HG03095 (cell line): ENCODE results near the gene PRKCSH.

ENCODE experiments used
- ATAC-seq: cut with Tn5 transposase; IDR thresholded peaks from one replicate; pipeline ENCODE4 v1.9.1; 2021; ENCODE audit warnings: moderate library complexity; ENCODE audit not compliant: unreplicated experiment

PRKCSH gene

DNA sequence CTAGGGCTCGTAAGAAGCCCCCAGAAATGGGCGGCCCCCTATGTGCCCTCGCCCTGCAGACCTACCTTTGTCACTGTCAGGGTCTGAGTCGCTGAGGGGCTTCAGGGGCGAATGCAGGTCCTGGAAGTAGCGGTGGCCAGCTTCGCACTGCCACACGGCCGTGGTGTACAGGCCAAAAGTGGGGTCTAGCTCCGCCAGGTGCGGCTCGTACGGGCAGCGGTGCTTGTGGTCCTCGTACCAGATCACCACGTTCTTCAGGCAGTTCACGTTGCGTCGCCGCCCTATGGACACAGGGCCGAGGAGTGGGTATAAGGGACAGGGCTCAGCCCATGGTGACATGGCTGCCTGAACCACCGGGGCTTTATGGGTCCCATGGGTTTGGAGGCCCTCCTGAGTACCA is 60.5 kb downstream of the PRKCSH start:
- ATAC-seq, result no peak

DNA sequence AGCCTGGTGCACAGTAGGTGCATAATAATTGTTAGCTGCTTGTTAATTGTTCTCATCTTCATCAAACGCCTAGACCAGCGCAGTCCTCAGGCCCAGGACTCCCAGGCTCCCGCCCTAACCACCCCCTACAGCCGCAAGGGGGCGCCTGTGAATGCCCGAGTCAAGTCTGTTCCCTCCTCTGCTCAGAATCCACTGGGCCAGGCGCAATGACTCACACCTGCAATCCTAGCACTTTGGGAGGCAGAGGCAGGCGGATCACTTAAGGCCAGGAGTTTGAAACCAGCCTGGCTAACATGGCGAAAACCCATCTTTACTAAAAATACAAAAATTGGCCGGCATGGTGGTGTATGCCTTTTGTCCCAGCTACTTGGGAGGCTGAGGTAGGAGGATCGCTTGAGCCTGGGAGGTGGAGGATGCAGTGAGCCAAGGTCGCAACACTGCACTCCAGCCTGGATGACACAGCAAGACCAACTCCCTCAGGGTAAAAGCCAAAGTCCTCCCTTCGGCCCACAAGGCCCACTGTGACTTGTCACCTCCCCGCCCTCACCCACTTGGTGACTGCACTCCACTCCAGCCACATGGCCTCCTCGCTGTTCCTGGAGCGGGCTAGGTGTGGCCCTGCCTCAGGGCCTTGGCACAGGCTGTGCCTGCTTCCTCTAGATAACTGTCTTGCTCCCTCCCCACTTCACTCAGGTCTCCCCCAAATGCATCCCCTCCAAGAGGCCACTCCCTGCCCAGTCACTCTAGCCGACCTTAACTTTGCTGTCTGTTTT is 61.1 kb downstream of the PRKCSH start:
- no peak for ATAC-seq

DNA sequence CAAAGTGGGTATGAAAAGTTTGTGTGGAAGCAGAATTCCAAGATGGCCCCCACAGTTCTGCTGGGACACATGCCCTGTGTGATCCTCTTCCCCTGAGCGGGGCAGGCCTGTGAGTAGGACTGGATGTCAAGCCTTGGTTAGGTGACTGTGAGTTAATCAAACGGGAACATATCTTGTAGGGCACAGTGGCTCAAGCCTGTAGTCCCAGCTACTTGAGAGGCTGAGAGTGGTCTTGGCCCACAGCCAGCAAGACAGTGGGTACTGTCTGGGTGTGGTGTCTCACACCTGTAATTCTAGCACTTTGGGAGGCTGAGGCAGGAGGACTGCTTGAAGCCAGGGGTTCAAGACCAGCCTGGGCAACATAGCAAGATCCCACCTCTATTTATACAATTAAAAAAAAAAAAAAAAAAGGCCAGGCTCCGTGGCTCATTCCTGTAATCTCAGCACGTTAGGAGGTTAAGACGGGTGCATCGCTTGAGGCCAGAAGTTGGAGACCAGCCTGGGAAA is 63.8 kb downstream of the PRKCSH start:
- ATAC-seq, result no peak

- ATAC-seq, result no peak
Observed at GRCh38 chr19:11499890-11500420, 64.5 kb downstream of the PRKCSH start.
